Measurements from ENCODE around the gene RGS14. TPM values are rescaled to one million over a fixed set of nuclear protein-coding genes. Genes with fewer than 3 reads are reported as not detected.

The RGS14 gene
- total and polyA plus RNA-seq, 8 donors = 4.2 to 100 (median 19.0) TPM; not detected in 1

GRCh38 chr5:177353093-177353492, 4.6 kb upstream of the RGS14 start:
- Histone ChIP-seq H3K4me1 (peaks cover 27 to 63% (median 44%) of the 10 kb centered on the region in 4 donors), H3K36me3 (peaks cover 0 to 14% (median 8%) of the 10 kb centered on the region in 4 donors), H3K4me3 (no peak overlapping the region), H3K27me3 (no peaks in the 10 kb centered on the region), H3K27ac (no peak overlapping the region), H3K9me3 (no peaks in the 10 kb centered on the region)
- TF ChIP-seq POLR2AphosphoS5 (IDR thresholded peaks at IDR 0.05) (no peak), EP300 (IDR thresholded peaks at IDR 0.05) (no peak), CTCF (IDR thresholded peaks at IDR 0.05) (no peak), POLR2A (IDR thresholded peaks at IDR 0.05) (no peak)
- WGBS, 5 donors = 62 to 85% (median 80%) methylated on average over 3 to 5 of the region's 5 CpGs
- DNase-seq = no peak
- intact Hi-C loops (cut with DNase I; ENCODE audit: low total_unique reads) = no loop called here

- peaks cover 0 to 10% (median 5%) of the 10 kb centered on the region in 4 donors for H3K36me3 ChIP-seq
- H3K4me3 ChIP-seq = no peak overlapping the region
- no peak overlapping the region for H3K27ac ChIP-seq
- H3K4me1 ChIP-seq = peaks cover 22 to 63% (median 44%) of the 10 kb centered on the region in 4 donors
- DNase-seq = no peak
- no peaks in the 10 kb centered on the region for H3K9me3 ChIP-seq
- TF ChIP-seq CTCF (IDR thresholded peaks at IDR 0.05) (no peak), EP300 (IDR thresholded peaks at IDR 0.05) (no peak), POLR2AphosphoS5 (IDR thresholded peaks at IDR 0.05) (no peak), POLR2A (IDR thresholded peaks at IDR 0.05) (no peak)
- 78 to 92% (median 81%) methylated on average over 3 of the region's 3 CpGs for WGBS, 5 donors
- intact Hi-C loops (cut with DNase I; ENCODE audit: low total_unique reads) = no loop called here
- no peaks in the 10 kb centered on the region for H3K27me3 ChIP-seq
Observed at GRCh38 chr5:177354256-177354655, 3.5 kb upstream of the RGS14 start.

- Histone ChIP-seq H3K27ac (no peak overlapping the region), H3K4me3 (no peak overlapping the region), H3K4me1 (peaks cover 17 to 63% (median 43%) of the 10 kb centered on the region in 4 donors), H3K27me3 (no peaks in the 10 kb centered on the region), H3K36me3 (peaks cover 0 to 5% (median 2%) of the 10 kb centered on the region in 4 donors), H3K9me3 (no peaks in the 10 kb centered on the region)
- TF ChIP-seq POLR2AphosphoS5 (IDR thresholded peaks at IDR 0.05) (no peak), POLR2A (IDR thresholded peaks at IDR 0.05) (no peak), CTCF (IDR thresholded peaks at IDR 0.05) (no peak), EP300 (IDR thresholded peaks at IDR 0.05) (no peak)
- intact Hi-C loops (cut with DNase I; ENCODE audit: low total_unique reads) = no loop called here
- no peak for DNase-seq
- 76 to 82% (median 77%) methylated on average over 3 of the region's 3 CpGs for WGBS, 5 donors
Observed at GRCh38 chr5:177354711-177355110, 3.0 kb upstream of the RGS14 start.

GRCh38 chr5:177355162-177355867, 2.4 kb upstream of the RGS14 start:
- no peak for DNase-seq
- H3K9me3 ChIP-seq = no peaks in the 10 kb centered on the region
- no peak overlapping the region for H3K4me3 ChIP-seq
- TF ChIP-seq POLR2AphosphoS5 (IDR thresholded peaks at IDR 0.05) (no peak), EP300 (IDR thresholded peaks at IDR 0.05) (no peak), POLR2A (IDR thresholded peaks at IDR 0.05) (no peak), CTCF (IDR thresholded peaks at IDR 0.05) (no peak)
- WGBS, 5 donors = 70 to 92% (median 91%) methylated on average over 1 of the region's 1 CpG
- H3K4me1 ChIP-seq = peaks cover 11 to 63% (median 39%) of the 10 kb centered on the region in 4 donors
- H3K27me3 ChIP-seq = no peaks in the 10 kb centered on the region
- intact Hi-C loops (cut with DNase I; ENCODE audit: low total_unique reads) = no loop called here
- no peaks in the 10 kb centered on the region for H3K36me3 ChIP-seq
- H3K27ac ChIP-seq = no peak overlapping the region
